HepG2 (cell line): Measurements from ENCODE around the gene SEPTIN11. TPM values are rescaled to one million over a fixed set of nuclear protein-coding genes. Genes with fewer than 3 reads are reported as not detected.

Experiments used
- CBX1 ChIP-seq: IDR thresholded peaks from one replicate; pipeline ENCODE4 v1.6.1; 2016; ENCODE audit warnings: antibody characterized with exemption, low read depth
- EHMT2 ChIP-seq: fragments of 200-600 bp; sonication (generic); IDR thresholded peaks from 2 replicates; pipeline ENCODE4 v1.7.0; 2017; ENCODE audit warnings: antibody characterized with exemption, low read depth, low read length, borderline replicate concordance
- GTF3A ChIP-seq: sonication (generic); formaldehyde crosslinking; conservative IDR thresholded peaks from 2 replicates; pipeline ENCODE4 v1.4.0; 2020; ENCODE audit warnings: mild to moderate bottlenecking, missing genetic modification reagents
- GZF1 ChIP-seq: sonication (generic); formaldehyde crosslinking; IDR thresholded peaks from 2 replicates; pipeline ENCODE4 v1.5.1; 2020; ENCODE audit warnings: mild to moderate bottlenecking, missing genetic modification reagents
- MZF1 ChIP-seq: sonication (generic); formaldehyde crosslinking; IDR thresholded peaks from 2 replicates; pipeline ENCODE4 v1.8.1; 2023; ENCODE audit warnings: mild to moderate bottlenecking, missing genetic modification reagents, borderline replicate concordance
- NFKB2 ChIP-seq: sonication (generic); formaldehyde crosslinking; IDR thresholded peaks from 2 replicates; pipeline ENCODE4 v1.4.0; 2020; ENCODE audit warnings: missing genetic modification reagents, borderline replicate concordance
- NR2C2 ChIP-seq: sonication (generic); formaldehyde crosslinking; IDR thresholded peaks from 2 replicates; pipeline ENCODE4 v1.4.0; 2020; ENCODE audit warnings: missing genetic modification reagents, mild to moderate bottlenecking, moderate library complexity, borderline replicate concordance
- PHF21A ChIP-seq: sonication (generic); formaldehyde crosslinking; IDR thresholded peaks from 2 replicates; pipeline ENCODE4 v1.5.0; 2020; ENCODE audit warnings: mild to moderate bottlenecking, missing genetic modification reagents
- PITX1 ChIP-seq: sonication (generic); formaldehyde crosslinking; IDR thresholded peaks from 2 replicates; pipeline ENCODE4 v1.5.1; 2020; ENCODE audit warnings: mild to moderate bottlenecking, missing genetic modification reagents
- SCMH1 ChIP-seq: sonication (generic); formaldehyde crosslinking; IDR thresholded peaks from 2 replicates; pipeline ENCODE4 v1.9.0; 2021; ENCODE audit warnings: missing genetic modification reagents, mild to moderate bottlenecking, borderline replicate concordance
- ZNF782 ChIP-seq: sonication (generic); formaldehyde crosslinking; IDR thresholded peaks from 2 replicates; pipeline ENCODE4 v1.4.0; 2020; ENCODE audit warnings: missing genetic modification reagents, mild to moderate bottlenecking, borderline replicate concordance
- polyA plus RNA-seq, 8 experiments: library from polyadenylated mRNA; depleted of rRNA in 3 of 8; stranded (reverse) in 7 of 8; unstranded in 1 of 8; fragments of >200 nt; fragmentation: Illumina TruSeq in 4 of 8; extraction: Trizol in 4 of 8; gene quantifications; 2 replicates each; pipeline versions ENCODE4 v1.2.1 to v1.2.3, GENCODE V29; 2011 to 2016; ENCODE audit warnings: low read depth in 4 of 8, missing spikeins in 1 of 8, mixed read lengths in 1 of 8; ENCODE audit not compliant: insufficient read depth in 1 of 8
- total RNA-seq, 5 experiments: library from RNA; depleted of rRNA; stranded (reverse); fragments of >200 nt; fragmentation: Illumina TruSeq; extraction: Trizol; gene quantifications; 2 replicates each; pipeline ENCODE4 v1.2.3, GENCODE V29; 2016; ENCODE audit warnings: low read depth in 1 of 5
- TF ChIP-seq, protein P1 (sequence below): sonication (generic); formaldehyde crosslinking; IDR thresholded peaks from one replicate; pipeline ENCODE4 v1.5.1; 2020; ENCODE audit warnings: mild to moderate bottlenecking, missing genetic modification reagents; ENCODE audit errors: not compliant biosample characterization
- TF ChIP-seq, protein P2 (sequence below): sonication (generic); formaldehyde crosslinking; IDR thresholded peaks from 2 replicates; pipeline ENCODE4 v1.4.0; 2020; ENCODE audit warnings: mild to moderate bottlenecking, missing genetic modification reagents
- TF ChIP-seq, protein P3 (sequence below): sonication (generic); formaldehyde crosslinking; IDR thresholded peaks from 2 replicates; pipeline ENCODE4 v1.5.0; 2020; ENCODE audit warnings: missing genetic modification reagents, mild to moderate bottlenecking, borderline replicate concordance
- TF ChIP-seq, protein P4 (sequence below): sonication (generic); formaldehyde crosslinking; IDR thresholded peaks from 2 replicates; pipeline ENCODE4 v1.4.0; 2020; ENCODE audit warnings: low read depth, mild to moderate bottlenecking, missing genetic modification reagents
- TF ChIP-seq, protein P5 (sequence below): sonication (generic); formaldehyde crosslinking; IDR thresholded peaks from 2 replicates; pipeline ENCODE4 v1.4.0; 2020; ENCODE audit warnings: missing genetic modification reagents

SEPTIN11 gene
- total and polyA plus RNA-seq, 2 of the 13 experiments (the other 11 are each of a cell fraction or from before 2014, with no cell fraction given), result 28.9 to 47.3 TPM

DNA sequence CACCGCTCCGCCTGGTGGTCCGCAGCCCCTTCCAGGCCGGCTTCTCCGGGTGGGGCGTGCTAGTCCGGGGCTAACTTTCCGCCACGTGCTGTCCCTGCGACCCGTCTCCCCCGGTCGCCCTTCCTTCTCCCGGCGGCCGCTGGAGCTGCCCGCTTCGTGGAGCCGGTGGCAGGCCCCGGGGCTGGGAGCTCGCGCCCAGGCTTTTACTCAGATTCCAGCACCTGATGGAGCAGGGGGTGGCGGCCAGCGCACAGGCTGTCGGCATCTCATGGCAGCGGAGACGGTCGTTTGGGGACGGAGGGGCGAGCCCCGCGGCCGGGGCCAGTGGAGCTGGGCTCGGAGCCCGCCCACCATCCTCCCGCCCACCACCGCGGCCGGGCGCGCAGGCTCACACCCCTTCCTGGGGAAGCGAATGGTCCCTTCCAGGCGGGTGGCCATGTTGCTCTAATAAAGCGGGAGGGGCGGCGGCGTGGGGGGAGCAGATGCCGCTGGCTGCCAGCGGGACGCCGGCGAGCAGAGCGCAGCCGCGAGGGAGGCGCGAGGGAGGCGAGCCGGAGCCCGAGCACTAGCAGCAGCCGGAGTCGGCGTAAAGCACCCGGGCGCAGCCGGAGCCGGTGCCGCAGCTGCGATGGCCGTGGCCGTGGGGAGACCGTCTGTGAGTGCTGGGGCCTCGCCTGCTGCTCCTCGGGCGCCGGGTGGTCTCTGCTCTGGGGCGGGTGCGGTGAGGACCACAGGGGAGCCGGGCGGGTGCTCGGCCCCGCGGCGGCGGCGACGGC is at the start of gene SEPTIN11 (continued):
- TF ChIP-seq, protein P1, sequence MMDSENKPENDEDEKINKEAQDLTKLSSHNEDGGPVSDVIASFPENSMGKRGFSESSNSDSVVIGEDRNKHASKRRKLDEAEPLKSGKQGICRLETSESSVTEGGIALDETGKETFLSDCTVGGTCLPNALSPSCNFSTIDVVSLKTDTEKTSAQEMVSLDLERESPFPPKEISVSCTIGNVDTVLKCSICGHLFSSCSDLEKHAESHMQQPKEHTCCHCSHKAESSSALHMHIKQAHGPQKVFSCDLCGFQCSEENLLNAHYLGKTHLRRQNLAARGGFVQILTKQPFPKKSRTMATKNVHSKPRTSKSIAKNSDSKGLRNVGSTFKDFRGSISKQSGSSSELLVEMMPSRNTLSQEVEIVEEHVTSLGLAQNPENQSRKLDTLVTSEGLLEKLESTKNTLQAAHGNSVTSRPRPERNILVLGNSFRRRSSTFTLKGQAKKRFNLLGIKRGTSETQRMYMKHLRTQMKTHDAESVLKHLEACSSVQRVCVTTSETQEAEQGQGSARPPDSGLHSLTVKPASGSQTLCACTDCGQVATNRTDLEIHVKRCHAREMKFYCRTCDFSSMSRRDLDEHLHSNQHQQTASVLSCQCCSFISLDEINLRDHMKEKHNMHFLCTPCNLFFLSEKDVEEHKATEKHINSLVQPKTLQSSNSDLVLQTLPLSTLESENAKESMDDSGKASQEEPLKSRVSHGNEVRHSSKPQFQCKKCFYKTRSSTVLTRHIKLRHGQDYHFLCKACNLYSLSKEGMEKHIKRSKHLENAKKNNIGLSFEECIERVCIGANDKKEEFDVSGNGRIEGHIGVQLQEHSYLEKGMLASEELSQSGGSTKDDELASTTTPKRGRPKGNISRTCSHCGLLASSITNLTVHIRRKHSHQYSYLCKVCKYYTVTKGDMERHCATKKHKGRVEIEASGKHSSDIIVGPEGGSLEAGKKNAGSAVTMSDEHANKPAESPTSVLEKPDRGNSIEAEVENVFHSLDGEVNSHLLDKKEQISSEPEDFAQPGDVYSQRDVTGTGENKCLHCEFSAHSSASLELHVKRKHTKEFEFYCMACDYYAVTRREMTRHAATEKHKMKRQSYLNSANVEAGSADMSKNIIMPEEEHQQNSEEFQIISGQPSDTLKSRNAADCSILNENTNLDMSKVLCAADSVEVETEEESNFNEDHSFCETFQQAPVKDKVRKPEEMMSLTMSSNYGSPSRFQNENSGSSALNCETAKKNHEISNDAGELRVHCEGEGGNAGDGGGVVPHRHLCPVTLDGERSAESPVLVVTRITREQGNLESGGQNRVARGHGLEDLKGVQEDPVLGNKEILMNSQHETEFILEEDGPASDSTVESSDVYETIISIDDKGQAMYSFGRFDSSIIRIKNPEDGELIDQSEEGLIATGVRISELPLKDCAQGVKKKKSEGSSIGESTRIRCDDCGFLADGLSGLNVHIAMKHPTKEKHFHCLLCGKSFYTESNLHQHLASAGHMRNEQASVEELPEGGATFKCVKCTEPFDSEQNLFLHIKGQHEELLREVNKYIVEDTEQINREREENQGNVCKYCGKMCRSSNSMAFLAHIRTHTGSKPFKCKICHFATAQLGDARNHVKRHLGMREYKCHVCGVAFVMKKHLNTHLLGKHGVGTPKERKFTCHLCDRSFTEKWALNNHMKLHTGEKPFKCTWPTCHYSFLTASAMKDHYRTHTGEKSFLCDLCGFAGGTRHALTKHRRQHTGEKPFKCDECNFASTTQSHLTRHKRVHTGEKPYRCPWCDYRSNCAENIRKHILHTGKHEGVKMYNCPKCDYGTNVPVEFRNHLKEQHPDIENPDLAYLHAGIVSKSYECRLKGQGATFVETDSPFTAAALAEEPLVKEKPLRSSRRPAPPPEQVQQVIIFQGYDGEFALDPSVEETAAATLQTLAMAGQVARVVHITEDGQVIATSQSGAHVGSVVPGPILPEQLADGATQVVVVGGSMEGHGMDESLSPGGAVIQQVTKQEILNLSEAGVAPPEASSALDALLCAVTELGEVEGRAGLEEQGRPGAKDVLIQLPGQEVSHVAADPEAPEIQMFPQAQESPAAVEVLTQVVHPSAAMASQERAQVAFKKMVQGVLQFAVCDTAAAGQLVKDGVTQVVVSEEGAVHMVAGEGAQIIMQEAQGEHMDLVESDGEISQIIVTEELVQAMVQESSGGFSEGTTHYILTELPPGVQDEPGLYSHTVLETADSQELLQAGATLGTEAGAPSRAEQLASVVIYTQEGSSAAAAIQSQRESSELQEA (CRISPR knock-in tag), result peak; percentile 57
- TF ChIP-seq SCMH1, result no peak
- TF ChIP-seq, protein P2, sequence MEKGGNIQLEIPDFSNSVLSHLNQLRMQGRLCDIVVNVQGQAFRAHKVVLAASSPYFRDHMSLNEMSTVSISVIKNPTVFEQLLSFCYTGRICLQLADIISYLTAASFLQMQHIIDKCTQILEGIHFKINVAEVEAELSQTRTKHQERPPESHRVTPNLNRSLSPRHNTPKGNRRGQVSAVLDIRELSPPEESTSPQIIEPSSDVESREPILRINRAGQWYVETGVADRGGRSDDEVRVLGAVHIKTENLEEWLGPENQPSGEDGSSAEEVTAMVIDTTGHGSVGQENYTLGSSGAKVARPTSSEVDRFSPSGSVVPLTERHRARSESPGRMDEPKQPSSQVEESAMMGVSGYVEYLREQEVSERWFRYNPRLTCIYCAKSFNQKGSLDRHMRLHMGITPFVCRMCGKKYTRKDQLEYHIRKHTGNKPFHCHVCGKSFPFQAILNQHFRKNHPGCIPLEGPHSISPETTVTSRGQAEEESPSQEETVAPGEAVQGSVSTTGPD, result no peak
- no peak for TF ChIP-seq PITX1 (CRISPR knock-in tag)
- TF ChIP-seq NR2C2 (CRISPR knock-in tag), result no peak; the same call in 1 of the 2 replicates
- TF ChIP-seq CBX1, result no peak
- TF ChIP-seq ZNF782, result no peak; the same call in 1 of the 2 replicates
- no peak for TF ChIP-seq MZF1 (CRISPR knock-in tag)
- TF ChIP-seq, protein P3, sequence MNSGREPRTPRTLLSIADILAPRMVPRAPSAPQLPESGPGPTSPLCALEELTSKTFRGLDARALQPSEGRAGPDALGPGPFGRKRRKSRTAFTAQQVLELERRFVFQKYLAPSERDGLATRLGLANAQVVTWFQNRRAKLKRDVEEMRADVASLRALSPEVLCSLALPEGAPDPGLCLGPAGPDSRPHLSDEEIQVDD (CRISPR knock-in tag), result peak; percentile 73; the same call in 1 of the 2 replicates
- no peak for TF ChIP-seq GZF1 (CRISPR knock-in tag)
- TF ChIP-seq GTF3A (CRISPR knock-in tag), result no peak
- TF ChIP-seq, protein P4, sequence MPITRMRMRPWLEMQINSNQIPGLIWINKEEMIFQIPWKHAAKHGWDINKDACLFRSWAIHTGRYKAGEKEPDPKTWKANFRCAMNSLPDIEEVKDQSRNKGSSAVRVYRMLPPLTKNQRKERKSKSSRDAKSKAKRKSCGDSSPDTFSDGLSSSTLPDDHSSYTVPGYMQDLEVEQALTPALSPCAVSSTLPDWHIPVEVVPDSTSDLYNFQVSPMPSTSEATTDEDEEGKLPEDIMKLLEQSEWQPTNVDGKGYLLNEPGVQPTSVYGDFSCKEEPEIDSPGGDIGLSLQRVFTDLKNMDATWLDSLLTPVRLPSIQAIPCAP (CRISPR knock-in tag), result no peak
- TF ChIP-seq, protein P5, sequence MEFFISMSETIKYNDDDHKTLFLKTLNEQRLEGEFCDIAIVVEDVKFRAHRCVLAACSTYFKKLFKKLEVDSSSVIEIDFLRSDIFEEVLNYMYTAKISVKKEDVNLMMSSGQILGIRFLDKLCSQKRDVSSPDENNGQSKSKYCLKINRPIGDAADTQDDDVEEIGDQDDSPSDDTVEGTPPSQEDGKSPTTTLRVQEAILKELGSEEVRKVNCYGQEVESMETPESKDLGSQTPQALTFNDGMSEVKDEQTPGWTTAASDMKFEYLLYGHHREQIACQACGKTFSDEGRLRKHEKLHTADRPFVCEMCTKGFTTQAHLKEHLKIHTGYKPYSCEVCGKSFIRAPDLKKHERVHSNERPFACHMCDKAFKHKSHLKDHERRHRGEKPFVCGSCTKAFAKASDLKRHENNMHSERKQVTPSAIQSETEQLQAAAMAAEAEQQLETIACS (CRISPR knock-in tag), result no peak
- no peak for TF ChIP-seq EHMT2
- TF ChIP-seq NFKB2 (CRISPR knock-in tag), result no peak; the same call in 1 of the 2 replicates
- peak; percentile 78 for TF ChIP-seq PHF21A
